SK-N-SH (cell line): ENCODE data around the gene CFAP43. TPM values are rescaled to one million over a fixed set of nuclear protein-coding genes. Genes with fewer than 3 reads are reported as not detected.

ENCODE experiments used
- CTCF ChIA-PET: fragments of 300-600, 350-600 bp; formaldehyde crosslinking; extraction: SDS; loops from one replicate; lab custom pipeline; 2021; lab: Yijun Ruan, JAX
- POLR2A ChIA-PET: fragments of 350-600 bp; sonication (Branson Sonifier 250); formaldehyde crosslinking; extraction: SDS; loops from one replicate; lab custom pipeline; 2020; ENCODE audit warnings: antibody characterized with exemption, inconsistent platforms; lab: Yijun Ruan, JAX
- DNase-seq: peaks from one replicate; pipeline ENCODE4 v3.0.0; 2012
- H2AFZ ChIP-seq: fragments of 200-600 bp; sonication (generic); 2 replicates; pipeline ENCODE4 v1.8.1; 2016; ENCODE audit warnings: antibody characterized with exemption, mild to moderate bottlenecking, low read depth
- H3F3A ChIP-seq: fragments of 200-600 bp; sonication (generic); replicated peaks from 2 replicates; pipeline ENCODE3; 2016; ENCODE audit warnings: antibody characterized with exemption, mild to moderate bottlenecking; ENCODE audit not compliant: insufficient read depth
- H3K27ac ChIP-seq, 2 experiments: fragments of 200-500 bp in 1 of 2; fragments of 200-600 bp in 1 of 2; sonication (Bioruptor generic) in 1 of 2; sonication (generic), shearing (Covaris generic) in 1 of 2; 2 replicates each; pipeline versions ENCODE4 v1.5.1 to v1.6.1; 2014 to 2016; ENCODE audit warnings: low read depth in 2 of 2, inconsistent platforms in 1 of 2, low read length in 1 of 2, mild to moderate bottlenecking in 1 of 2, mixed read lengths in 1 of 2
- H3K27me3 ChIP-seq: fragments of 200-600 bp; sonication (generic), shearing (Covaris generic); 2 replicates; pipeline ENCODE4 v1.6.1; 2016; ENCODE audit warnings: mixed run types; ENCODE audit not compliant: insufficient read depth
- H3K36me3 ChIP-seq, 2 experiments: fragments of 200-500 bp in 1 of 2; fragments of 200-600 bp in 1 of 2; sonication (Bioruptor generic) in 1 of 2; sonication (generic) in 1 of 2; replicated peaks in 1 of 2; 2 replicates each; pipeline versions ENCODE3 to v1.5.1; 2014 to 2016; ENCODE audit warnings: low read length in 1 of 2, mild to moderate bottlenecking in 1 of 2; ENCODE audit not compliant: insufficient read depth in 2 of 2, control insufficient read depth in 1 of 2
- H3K4me1 ChIP-seq, 2 experiments: fragments of 200-500 bp in 1 of 2; fragments of 200-600 bp in 1 of 2; sonication (Bioruptor generic) in 1 of 2; sonication (generic), shearing (Covaris generic) in 1 of 2; 2 replicates each; pipeline versions ENCODE4 v1.5.1 to v1.6.1; 2014 to 2016; ENCODE audit warnings: low read depth in 1 of 2, low read length in 1 of 2, mixed run types in 1 of 2; ENCODE audit not compliant: insufficient read depth in 2 of 2, control insufficient read depth in 1 of 2
- H3K4me2 ChIP-seq: fragments of 200-600 bp; sonication (generic), shearing (Covaris generic); 2 replicates; pipeline ENCODE4 v1.6.1; 2017; ENCODE audit warnings: mixed run types
- H3K4me3 ChIP-seq, 2 experiments: fragments of 200-500 bp in 1 of 2; fragments of 200-600 bp in 1 of 2; sonication (Bioruptor generic) in 1 of 2; sonication (generic), shearing (Covaris generic) in 1 of 2; 2 replicates each; pipeline versions ENCODE4 v1.5.1 to v1.8.1; 2014 to 2016; ENCODE audit warnings: low read depth in 2 of 2, inconsistent platforms in 1 of 2, low read length in 1 of 2, mild to moderate bottlenecking in 1 of 2, mixed read lengths in 1 of 2, moderate library complexity in 1 of 2
- H3K79me2 ChIP-seq: fragments of 200-600 bp; sonication (generic); 2 replicates; pipeline ENCODE4 v1.8.1; 2017; ENCODE audit warnings: mild to moderate bottlenecking; ENCODE audit not compliant: insufficient read depth
- H3K9ac ChIP-seq: fragments of 200-600 bp; sonication (generic); 2 replicates; pipeline ENCODE4 v1.6.1; 2017; ENCODE audit warnings: mixed run types
- H3K9me2 ChIP-seq: fragments of 200-600 bp; sonication (generic); 2 replicates; pipeline ENCODE4 v1.6.1; 2017; ENCODE audit warnings: mixed run types
- H3K9me3 ChIP-seq: fragments of 200-600 bp; sonication (generic); 2 replicates; pipeline ENCODE4 v1.6.1; 2017; ENCODE audit warnings: mixed run types, mild to moderate bottlenecking, moderate library complexity
- H4K20me1 ChIP-seq: fragments of 200-600 bp; sonication (generic); 2 replicates; pipeline ENCODE4 v1.6.1; 2017; ENCODE audit warnings: mild to moderate bottlenecking, mixed run types; ENCODE audit not compliant: insufficient read depth
- ELF1 ChIP-seq: IDR thresholded peaks from 2 replicates; pipeline ENCODE4 v1.4.0; 2012
- EP300 ChIP-seq, 2 experiments: IDR thresholded peaks; 2 replicates each; pipeline versions ENCODE4 v1.4.0 to v1.6.1; 2012; ENCODE audit warnings: borderline replicate concordance in 1 of 2, low read depth in 1 of 2, low read length in 1 of 2
- EZH2phosphoT487 ChIP-seq: fragments of 200-600 bp; sonication (generic); IDR thresholded peaks from 2 replicates; pipeline ENCODE4 v1.6.1; 2017; ENCODE audit warnings: low read depth, mixed run types, mild to moderate bottlenecking, antibody characterized with exemption, moderate library complexity, borderline replicate concordance
- FOSL2 ChIP-seq: IDR thresholded peaks from 2 replicates; pipeline ENCODE4 v1.4.0; 2012; ENCODE audit warnings: low read depth, mild to moderate bottlenecking, moderate library complexity, borderline replicate concordance
- FOXM1 ChIP-seq: IDR thresholded peaks from 2 replicates; pipeline ENCODE4 v1.4.0; 2012; ENCODE audit warnings: low read depth, mild to moderate bottlenecking
- GABPA ChIP-seq: IDR thresholded peaks from 2 replicates; pipeline ENCODE4 v1.4.0; 2012; ENCODE audit warnings: low read depth, mild to moderate bottlenecking
- JUND ChIP-seq: IDR thresholded peaks from 2 replicates; pipeline ENCODE4 v1.4.0; 2012
- REST ChIP-seq: IDR thresholded peaks from 2 replicates; pipeline ENCODE4 v1.6.1; 2012; ENCODE audit warnings: mild to moderate bottlenecking, low read depth, low read length, moderate library complexity
- RFX5 ChIP-seq: IDR thresholded peaks from 2 replicates; pipeline ENCODE4 v1.6.1; 2012; ENCODE audit warnings: mild to moderate bottlenecking, improper control_type of control experiment, low read length
- SIN3A ChIP-seq: IDR thresholded peaks from 2 replicates; pipeline ENCODE4 v1.6.1; 2012; ENCODE audit warnings: low read depth, mild to moderate bottlenecking, low read length, moderate library complexity, borderline replicate concordance
- SMC3 ChIP-seq: IDR thresholded peaks from 2 replicates; pipeline ENCODE4 v1.6.1; 2012; ENCODE audit warnings: low read depth, low read length, improper control_type of control experiment
- TEAD4 ChIP-seq: IDR thresholded peaks from 2 replicates; pipeline ENCODE4 v1.4.0; 2012; ENCODE audit warnings: mild to moderate bottlenecking, borderline replicate concordance; ENCODE audit not compliant: insufficient read depth
- USF2 ChIP-seq: fragments of 150-350 bp; IDR thresholded peaks from 2 replicates; pipeline ENCODE4 v1.6.1; 2017; ENCODE audit warnings: antibody characterized with exemption, low read length, low read depth, borderline replicate concordance
- ZBTB33 ChIP-seq: IDR thresholded peaks from 2 replicates; pipeline ENCODE4 v1.4.0; 2012; ENCODE audit warnings: low read depth, borderline replicate concordance
- WGBS: methylation state at CpG from one replicate; pipeline ENCODE4 v1.1.6; 2017; ENCODE audit warnings: low lambda C conversion rate; 5-methylcytosine and 5-hydroxymethylcytosine counted together
- polyA plus RNA-seq, 3 experiments: library from polyadenylated mRNA; depleted of rRNA; stranded (reverse); fragments of >200 nt; gene quantifications; 2 replicates each; pipeline ENCODE4 v1.2.3, GENCODE V29; 2012
- TF ChIP-seq, protein P1 (sequence below): fragments of 150-350 bp; IDR thresholded peaks from 2 replicates; pipeline ENCODE4 v1.6.1; 2016; ENCODE audit warnings: mild to moderate bottlenecking, low read depth, low read length

Gene CFAP43
- polyA plus RNA-seq, 1 of the 3 experiments (the other 2 are of a cell fraction), result 0.35 TPM

DNA sequence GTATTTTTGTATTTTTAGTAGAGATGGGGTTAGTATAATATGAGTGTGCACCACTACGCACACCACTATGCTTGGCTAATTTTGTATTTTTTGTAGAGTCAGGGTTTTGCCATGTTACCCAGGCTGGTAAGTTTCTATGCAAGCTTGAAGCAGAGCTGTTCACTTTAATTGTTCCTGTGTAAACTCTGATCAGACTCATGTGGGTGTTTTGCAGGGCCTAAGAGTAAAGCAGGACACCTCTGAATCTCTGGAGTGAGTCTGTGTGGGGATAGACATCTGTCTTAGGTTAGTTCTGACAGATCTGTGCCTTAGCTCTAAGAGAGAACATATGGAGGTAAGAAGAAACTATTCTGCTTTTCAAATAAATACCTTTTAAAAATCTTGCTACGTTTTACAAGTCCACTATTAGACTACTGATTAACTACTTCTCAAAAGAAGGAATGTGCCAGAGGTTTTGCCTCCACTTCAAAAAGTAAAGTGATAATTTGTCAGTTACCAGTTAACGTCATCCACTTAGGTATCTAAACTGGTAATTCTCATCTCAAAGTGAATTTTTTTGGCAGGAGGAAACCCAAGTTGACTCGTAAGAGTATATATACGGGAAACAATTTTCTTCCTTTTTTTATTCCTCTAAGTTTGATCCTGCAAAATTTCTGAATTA lies 147.6 kb downstream of the CFAP43 start:
- H3K36me3 ChIP-seq, result no peaks in the 10 kb centered on the region
- POLR2A ChIA-PET, result no interaction called here
- H3K9ac ChIP-seq, result no peak overlapping the region
- H3K27me3 ChIP-seq, result no peaks in the 10 kb centered on the region
- H3K4me2 ChIP-seq, result no peak overlapping the region
- H3K79me2 ChIP-seq, result no peaks in the 10 kb centered on the region
- no peaks in the 10 kb centered on the region for H3F3A ChIP-seq
- TF ChIP-seq RFX5, result no peak
- TF ChIP-seq EZH2phosphoT487, result no peak
- no peak for TF ChIP-seq TEAD4
- TF ChIP-seq ZBTB33, result no peak
- TF ChIP-seq FOSL2, result no peak
- TF ChIP-seq SMC3, result no peak
- H3K4me1 ChIP-seq, result no peaks in the 10 kb centered on the region
- CTCF ChIA-PET, result interaction anchor here (0.7 to 1.6 kb wide), 6 partner anchors 12 to 197 kb away, joined by 3 to 5 read pairs (median 3); partner anchors contain the start of gene SFR1
- no peaks in the 10 kb centered on the region for H3K9me3 ChIP-seq
- no peak for DNase-seq
- no peak overlapping the region for H3K4me3 ChIP-seq
- no peaks in the 10 kb centered on the region for H4K20me1 ChIP-seq
- H3K27ac ChIP-seq, result no peak overlapping the region
- 76% methylated on average over 5 of the region's 5 CpGs for WGBS
- H3K9me2 ChIP-seq, result no peaks in the 10 kb centered on the region
- no peak overlapping the region for H2AFZ ChIP-seq

DNA sequence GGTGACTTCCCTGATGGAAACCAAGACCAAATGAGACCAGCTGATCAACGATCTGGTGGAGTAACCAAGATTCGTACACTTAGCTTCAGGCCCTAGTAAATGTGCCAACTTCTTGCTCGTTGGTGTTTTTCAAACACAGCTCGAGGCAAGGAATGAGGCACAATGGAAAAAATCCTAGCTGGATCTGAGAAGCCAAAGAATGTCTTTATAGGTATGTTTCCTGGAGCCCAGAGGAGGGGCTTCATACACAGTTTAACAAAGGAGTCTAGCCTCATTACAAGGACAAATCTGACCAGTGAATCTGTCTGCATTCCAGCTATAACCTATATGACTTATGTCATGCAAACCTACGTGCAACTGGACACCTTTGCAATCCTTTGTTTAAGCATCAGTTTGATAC lies 150.2 kb downstream of the CFAP43 start:
- H4K20me1 ChIP-seq, result no peaks in the 10 kb centered on the region
- ChIA-PET POLR2A (no interaction called here), CTCF (interaction anchor here (1.0 to 2.6 kb wide), 7 partner anchors 9 to 194 kb away, joined by 3 to 9 read pairs (median 4); no protein-coding TSS in a partner anchor)
- no peaks in the 10 kb centered on the region for H3K79me2 ChIP-seq
- H3K4me3 ChIP-seq, result no peak overlapping the region
- no peak overlapping the region for H3K9ac ChIP-seq
- no peak overlapping the region for H2AFZ ChIP-seq
- no peaks in the 10 kb centered on the region for H3F3A ChIP-seq
- H3K9me2 ChIP-seq, result no peaks in the 10 kb centered on the region
- no peaks in the 10 kb centered on the region for H3K36me3 ChIP-seq
- no peak overlapping the region for H3K4me2 ChIP-seq
- no peaks in the 10 kb centered on the region for H3K27me3 ChIP-seq
- 70% methylated on average over 5 of the region's 5 CpGs for WGBS
- no peaks in the 10 kb centered on the region for H3K4me1 ChIP-seq
- DNase-seq, result no peak
- H3K27ac ChIP-seq, result no peak overlapping the region
- no peaks in the 10 kb centered on the region for H3K9me3 ChIP-seq
- TF ChIP-seq REST (no peak), SMC3 (no peak), GABPA (no peak), FOXM1 (no peak), JUND (no peak), SIN3A (no peak), EP300 (IDR thresholded peaks at IDR 0.05; ENCODE audit: borderline replicate concordance in 1 of 2, low read depth in 1 of 2, low read length in 1 of 2) (no peak), ELF1 (no peak), USF2 (no peak), ZBTB33 (no peak)
- TF ChIP-seq, protein P1, sequence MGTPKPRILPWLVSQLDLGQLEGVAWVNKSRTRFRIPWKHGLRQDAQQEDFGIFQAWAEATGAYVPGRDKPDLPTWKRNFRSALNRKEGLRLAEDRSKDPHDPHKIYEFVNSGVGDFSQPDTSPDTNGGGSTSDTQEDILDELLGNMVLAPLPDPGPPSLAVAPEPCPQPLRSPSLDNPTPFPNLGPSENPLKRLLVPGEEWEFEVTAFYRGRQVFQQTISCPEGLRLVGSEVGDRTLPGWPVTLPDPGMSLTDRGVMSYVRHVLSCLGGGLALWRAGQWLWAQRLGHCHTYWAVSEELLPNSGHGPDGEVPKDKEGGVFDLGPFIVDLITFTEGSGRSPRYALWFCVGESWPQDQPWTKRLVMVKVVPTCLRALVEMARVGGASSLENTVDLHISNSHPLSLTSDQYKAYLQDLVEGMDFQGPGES, result no peak
